Skin of body (tissue), 2 donors: ENCODE data around the gene TRAPPC11. TPM values are rescaled to one million over a fixed set of nuclear protein-coding genes. Genes with fewer than 3 reads are reported as not detected.
"Not testable (repeated sequence)": the region's sequence is repeated elsewhere in the genome, so short reads cannot be mapped to it uniquely, and the experiment has no call there.

Experiments used
- DNase-seq: peaks from one replicate; lab custom pipeline; 2025; lab: John Stamatoyannopoulos, UW
- total RNA-seq: library from RNA; depleted of rRNA; stranded (reverse); fragments of >200 nt; gene quantifications from one replicate; pipeline ENCODE4 v1.2.3, GENCODE V29; 2014

Gene TRAPPC11
- total RNA-seq = 58.2 TPM

DNA sequence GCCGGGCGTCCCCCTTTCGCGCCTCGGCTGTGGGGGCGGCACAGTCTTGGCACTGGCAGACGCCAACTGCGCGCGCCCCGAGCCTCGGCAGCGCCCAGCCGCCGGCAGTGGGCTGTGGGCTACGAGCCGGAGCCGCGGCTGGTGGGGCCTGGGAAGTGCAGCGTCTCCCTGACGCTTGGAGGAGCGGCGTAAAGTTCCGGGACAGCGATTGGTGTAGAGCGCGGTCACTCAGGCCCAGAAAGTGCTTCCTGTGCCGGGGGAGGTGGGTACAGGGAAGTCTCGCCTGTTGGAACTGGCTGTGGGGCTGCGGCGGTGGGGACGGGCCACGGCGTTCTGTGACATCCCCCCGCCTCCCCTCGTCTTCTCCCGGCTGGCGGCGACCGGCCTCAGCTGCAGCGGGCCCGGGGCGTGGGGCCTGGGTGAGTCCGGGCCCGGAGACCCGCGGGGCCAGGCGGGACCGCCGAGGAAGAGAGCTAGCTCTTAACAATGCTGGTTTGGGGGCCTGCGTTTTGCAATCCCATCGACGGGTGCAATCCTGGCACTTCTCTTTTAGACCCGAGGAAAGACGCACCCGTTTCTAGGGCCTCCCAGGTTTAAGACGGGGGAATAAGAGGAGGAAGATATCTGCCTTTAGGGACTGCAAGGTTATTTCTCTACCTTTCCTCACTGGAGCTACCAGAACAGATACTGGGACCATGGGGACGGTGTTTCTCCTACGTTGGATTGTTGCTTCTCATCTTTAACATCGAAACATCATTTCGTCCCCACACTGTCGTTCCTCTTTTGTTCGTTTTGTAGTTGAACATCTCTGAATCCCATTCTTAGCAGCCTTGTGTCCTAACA lies at the start of gene TRAPPC11, which contains the start of gene RWDD4:
TSS of gene TRAPPC11 (plus strand) at position 265 of the 843 bp plus-strand sequence. CDS start 4,575 bp downstream, outside the sequence.
TSS of gene RWDD4 (minus strand) at position 157 of the 843 bp plus-strand sequence. CDS start 233 bp downstream, outside the sequence.
- DNase-seq = peak; percentile 98

GRCh38 chr4:183610033-183610432 lies 49.1 kb upstream of the TRAPPC11 start:
- DNase-seq = no peak

- no peak for DNase-seq
Observed at GRCh38 chr4:183610613-183611012, 48.5 kb upstream of the TRAPPC11 start.

- DNase-seq = no peak
Observed at GRCh38 chr4:183611210-183611830, 47.8 kb upstream of the TRAPPC11 start.

DNA sequence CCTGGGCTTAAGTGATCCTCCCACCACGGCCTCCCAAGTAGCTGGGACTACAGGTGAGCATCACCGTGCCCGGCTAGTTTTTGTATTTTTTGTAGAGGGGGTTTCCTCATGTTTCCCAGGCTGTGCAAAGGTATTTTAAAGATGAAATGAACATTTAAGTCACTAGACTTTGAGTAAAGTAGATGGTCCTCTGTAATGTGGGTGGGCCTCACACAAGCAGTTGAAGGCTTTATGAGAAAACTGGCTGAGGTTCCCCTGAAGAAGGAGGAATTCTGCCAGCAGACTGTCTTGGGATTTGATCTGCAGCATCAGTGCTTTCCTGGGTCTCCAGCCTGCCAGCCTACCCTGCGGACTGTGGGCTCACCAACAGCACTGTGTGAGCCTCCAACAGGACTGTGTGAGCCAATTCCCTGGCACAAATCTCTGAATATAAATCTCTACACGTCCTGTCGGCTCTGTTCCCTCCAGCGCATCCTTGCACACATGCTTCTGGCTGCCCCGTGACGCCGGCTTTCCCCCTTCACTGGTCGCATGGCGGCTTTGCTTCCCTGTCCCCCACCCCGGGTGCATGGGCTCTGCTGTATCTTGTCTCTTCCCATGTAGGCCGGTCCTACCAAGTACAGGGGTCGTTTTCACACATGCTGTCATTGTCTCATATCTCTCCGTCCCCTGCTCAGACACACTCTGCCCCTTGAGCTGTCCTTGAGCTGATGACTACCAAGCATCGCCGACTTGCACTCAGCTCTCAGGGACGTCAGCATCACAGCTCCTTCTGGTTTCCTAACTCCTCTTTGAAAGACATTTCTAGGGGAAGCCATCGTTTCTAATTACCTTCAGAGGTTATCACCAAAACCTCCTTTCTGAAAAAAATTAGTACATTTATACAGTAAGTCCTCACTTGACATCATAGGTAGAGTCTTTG lies 46.5 kb upstream of the TRAPPC11 start:
- DNase-seq = no peak

GRCh38 chr4:183617075-183617474 lies 42.0 kb upstream of the TRAPPC11 start:
- DNase-seq = no peak

DNA sequence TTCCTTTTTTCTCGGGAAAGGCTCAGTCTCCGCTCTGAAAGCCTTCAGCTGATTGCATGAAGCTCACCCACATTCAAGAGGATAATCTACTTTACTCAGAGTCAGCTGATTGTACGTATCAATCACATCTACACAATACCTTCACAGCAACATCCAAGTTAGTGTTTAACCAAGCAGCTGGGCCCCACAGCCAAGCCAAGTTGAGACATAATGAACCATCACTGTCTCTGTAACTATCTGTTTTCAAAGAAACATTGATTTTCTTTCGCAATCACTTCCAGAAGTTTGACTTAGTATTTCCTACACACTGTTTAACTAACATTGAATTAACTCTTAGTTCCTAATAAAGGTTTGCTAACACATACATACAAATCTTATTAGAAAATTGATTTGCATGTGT lies 40.4 kb upstream of the TRAPPC11 start:
- no peak for DNase-seq

GRCh38 chr4:183620421-183620820 lies 38.7 kb upstream of the TRAPPC11 start:
- DNase-seq = no peak

DNA sequence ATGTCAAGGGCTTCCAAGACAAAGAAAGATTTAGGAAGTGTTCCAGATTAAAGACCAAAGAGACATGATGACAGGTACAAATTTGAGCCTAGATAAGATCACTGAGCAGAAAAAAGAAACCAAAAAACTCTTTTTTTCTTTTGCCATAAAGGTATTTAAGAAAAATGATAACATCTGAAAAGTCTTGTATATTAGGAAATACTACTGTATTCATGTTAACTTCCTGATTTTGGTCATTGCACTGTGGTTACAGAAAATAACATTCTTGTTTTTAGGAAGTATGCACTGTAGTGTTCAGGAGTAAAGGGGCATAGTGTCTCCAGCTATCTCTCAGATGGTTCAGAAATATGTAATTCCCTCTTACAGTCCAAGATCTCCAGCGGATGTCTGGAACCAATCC lies 37.2 kb upstream of the TRAPPC11 start:
- no peak for DNase-seq

DNA sequence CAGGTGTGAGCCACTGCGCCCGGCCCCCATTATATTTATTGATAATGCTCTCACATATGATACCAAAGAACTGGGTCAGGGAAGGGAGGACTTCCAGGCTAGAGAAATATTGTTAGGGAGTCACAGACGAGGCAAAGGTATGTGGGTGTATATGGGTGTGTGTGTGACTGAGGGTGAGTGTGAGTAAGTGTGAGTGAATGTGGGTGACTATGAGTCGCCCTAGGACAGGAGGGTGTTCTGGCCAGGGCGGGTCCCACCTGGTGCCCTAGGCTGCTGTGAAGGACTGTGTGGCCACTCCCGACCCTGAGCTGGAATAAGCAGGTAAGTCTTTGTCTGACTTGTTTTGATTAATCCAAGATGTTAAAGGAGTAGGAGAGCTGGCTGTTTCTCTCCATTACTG lies 34.5 kb upstream of the TRAPPC11 start:
- DNase-seq = no peak

DNA sequence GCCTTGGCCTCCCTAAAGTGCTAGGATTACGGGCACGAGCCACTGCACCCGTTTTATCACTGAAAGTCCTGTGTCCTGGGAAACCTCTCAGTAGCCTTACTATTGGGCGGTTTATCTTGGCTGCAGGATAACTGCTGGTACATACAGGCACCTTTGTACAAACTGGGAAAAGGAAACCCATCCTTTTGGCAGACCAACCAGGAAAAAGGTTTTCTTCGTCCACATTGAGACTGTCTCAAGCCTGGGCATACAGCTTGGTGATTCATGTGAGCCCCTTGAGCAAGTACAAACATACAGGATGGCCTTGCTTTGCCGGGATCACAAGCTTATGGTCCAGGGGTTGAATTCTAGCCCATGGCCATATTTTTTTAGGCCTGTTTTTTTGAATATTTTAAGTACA lies 32.9 kb upstream of the TRAPPC11 start:
- no peak for DNase-seq

DNA sequence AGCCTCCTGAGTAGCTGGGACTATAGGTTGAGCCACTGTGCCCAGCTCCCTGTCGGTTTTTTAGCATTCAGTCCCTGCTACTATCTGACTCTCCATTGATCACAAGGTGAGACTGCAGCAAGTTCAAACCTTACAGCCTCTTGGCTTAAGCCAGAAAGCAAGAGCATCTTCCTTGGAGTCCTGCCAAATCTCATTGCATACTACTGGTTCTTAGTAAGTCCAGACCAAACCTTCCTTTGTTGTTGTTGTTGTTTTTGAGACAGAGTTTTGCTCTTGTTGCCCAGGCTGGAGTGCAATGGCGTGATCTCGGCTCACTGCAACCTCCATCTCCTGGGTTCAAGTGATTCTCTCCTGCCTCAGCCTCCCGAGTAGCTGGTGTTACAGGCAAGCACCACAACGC lies 31.8 kb upstream of the TRAPPC11 start:
- DNase-seq = not testable (repeated sequence)

- DNase-seq = no peak
Observed at GRCh38 chr4:183627979-183628588, 31.0 kb upstream of the TRAPPC11 start.

DNA sequence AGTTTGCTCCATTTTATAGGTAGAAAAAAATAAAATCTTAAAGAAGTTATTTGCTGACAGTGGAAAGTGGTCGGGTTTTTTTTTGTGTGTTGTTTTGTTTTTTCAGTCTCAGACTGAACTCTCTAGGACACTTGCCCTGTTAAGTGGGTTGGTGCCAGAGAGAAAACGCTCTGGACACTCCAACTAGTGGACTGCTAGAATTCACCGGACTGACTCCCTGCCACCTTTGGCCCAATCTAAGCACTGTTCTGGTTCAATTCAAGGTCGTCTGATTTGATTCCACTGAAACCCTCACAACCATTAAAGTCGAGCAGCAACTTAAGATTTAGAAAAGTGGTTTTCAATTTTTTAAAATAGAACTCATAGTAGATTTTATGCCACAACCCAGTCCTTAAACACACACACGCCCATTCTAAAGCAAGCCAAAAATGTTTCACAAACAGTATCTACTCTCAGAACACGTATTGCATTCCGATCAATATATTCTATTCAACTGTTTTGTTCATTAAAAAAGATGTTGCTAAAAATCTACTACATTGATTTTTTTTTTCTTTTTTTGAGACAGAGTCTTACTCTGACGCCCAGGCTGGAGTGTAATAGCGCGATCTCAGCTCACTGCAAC lies 27.4 kb upstream of the TRAPPC11 start:
- no peak for DNase-seq

- no peak for DNase-seq
Observed at GRCh38 chr4:183632689-183633088, 26.4 kb upstream of the TRAPPC11 start.

- DNase-seq = no peak
Observed at GRCh38 chr4:183633476-183634400, 25.4 kb upstream of the TRAPPC11 start.

DNA sequence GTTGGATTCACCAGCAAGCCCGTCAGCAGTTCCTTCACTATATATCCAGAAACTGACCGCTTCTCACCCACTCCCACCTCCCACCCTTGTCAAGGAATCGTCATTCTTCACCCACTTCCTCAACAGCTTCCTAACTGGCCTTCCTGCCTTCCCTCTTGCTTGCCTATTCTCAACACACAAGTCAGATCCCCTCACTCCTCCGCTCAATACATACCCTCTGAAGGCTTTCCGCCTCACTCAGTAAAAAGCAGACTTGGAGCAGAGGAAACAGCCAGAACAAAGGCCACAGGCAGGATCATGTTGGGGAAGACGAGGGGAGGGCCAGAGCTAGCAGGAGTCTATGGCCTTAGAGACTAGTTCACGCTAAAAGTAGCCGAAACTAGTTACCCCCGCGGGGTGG lies 23.8 kb upstream of the TRAPPC11 start:
- DNase-seq = no peak

- no peak for DNase-seq
Observed at GRCh38 chr4:183635741-183636140, 23.4 kb upstream of the TRAPPC11 start.

GRCh38 chr4:183636503-183636902 lies 22.6 kb upstream of the TRAPPC11 start:
- DNase-seq = no peak

GRCh38 chr4:183636923-183637322 lies 22.2 kb upstream of the TRAPPC11 start:
- no peak for DNase-seq
